ENCODE measurements around the gene EZH2.

DNA sequence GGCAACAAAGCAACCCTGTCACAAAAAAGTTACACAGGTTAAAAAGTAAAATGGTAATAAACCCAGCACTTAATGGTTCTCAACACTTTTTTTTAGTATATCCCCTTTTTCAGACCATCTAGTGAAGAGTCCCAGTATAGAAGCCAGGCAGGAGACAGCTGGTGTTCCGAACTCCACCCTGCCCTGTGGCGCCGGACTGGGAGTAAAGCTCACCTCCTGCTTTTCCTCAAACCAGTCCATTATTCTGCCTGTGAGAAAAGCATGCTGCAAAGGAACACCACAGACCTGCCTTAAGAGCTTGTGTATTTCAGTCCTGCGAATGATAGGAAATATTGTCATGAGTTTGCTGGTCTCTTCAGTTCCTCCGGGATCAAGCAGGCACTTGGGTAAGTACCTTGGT, 81.0 kb downstream of the EZH2 start:
- TF ChIP-seq, protein P1, sequence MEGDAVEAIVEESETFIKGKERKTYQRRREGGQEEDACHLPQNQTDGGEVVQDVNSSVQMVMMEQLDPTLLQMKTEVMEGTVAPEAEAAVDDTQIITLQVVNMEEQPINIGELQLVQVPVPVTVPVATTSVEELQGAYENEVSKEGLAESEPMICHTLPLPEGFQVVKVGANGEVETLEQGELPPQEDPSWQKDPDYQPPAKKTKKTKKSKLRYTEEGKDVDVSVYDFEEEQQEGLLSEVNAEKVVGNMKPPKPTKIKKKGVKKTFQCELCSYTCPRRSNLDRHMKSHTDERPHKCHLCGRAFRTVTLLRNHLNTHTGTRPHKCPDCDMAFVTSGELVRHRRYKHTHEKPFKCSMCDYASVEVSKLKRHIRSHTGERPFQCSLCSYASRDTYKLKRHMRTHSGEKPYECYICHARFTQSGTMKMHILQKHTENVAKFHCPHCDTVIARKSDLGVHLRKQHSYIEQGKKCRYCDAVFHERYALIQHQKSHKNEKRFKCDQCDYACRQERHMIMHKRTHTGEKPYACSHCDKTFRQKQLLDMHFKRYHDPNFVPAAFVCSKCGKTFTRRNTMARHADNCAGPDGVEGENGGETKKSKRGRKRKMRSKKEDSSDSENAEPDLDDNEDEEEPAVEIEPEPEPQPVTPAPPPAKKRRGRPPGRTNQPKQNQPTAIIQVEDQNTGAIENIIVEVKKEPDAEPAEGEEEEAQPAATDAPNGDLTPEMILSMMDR (IDR thresholded peaks at IDR 0.05): no peak
- TF ChIP-seq POLR2A (IDR thresholded peaks at IDR 0.05): no peak

Measured in heart left ventricle (tissue), 13 donors.